Fibroblast of skin of right quadriceps (primary cell): ENCODE data around the gene P4HA2.

ENCODE experiments used
- DNase-seq: peaks from one replicate; pipeline ENCODE4 v3.0.0-alpha.2; 2013

Gene P4HA2

GRCh38 chr5:132246806-132247205 lies 19.2 kb upstream of the P4HA2 start:
- DNase-seq, result no peak

GRCh38 chr5:132245593-132245992 lies 17.9 kb upstream of the P4HA2 start:
- DNase-seq, result no peak

- no peak for DNase-seq
These were observed 15.8 kb upstream of the P4HA2 start for GRCh38 chr5:132243366-132243977.

- DNase-seq, result no peak
These were observed 12.1 kb upstream of the P4HA2 start for GRCh38 chr5:132239776-132240175.

GRCh38 chr5:132238901-132239500 lies 11.3 kb upstream of the P4HA2 start:
- DNase-seq, result no peak

- peak; percentile 63 for DNase-seq
These were observed 10.6 kb upstream of the P4HA2 start for GRCh38 chr5:132238169-132238744.

- no peak for DNase-seq
These were observed 10.0 kb upstream of the P4HA2 start for GRCh38 chr5:132237670-132238069.

- DNase-seq, result no peak
These were observed 9.5 kb upstream of the P4HA2 start for GRCh38 chr5:132237141-132237540.

- DNase-seq, result no peak
These were observed 7.7 kb upstream of the P4HA2 start for GRCh38 chr5:132235340-132235739.

GRCh38 chr5:132234684-132235062 lies 7.0 kb upstream of the P4HA2 start:
- DNase-seq, result no peak

- no peak for DNase-seq
These were observed 6.4 kb upstream of the P4HA2 start for GRCh38 chr5:132233811-132234683.

GRCh38 chr5:132233081-132233480 lies 5.4 kb upstream of the P4HA2 start:
- no peak for DNase-seq

GRCh38 chr5:132232465-132232864 lies 4.8 kb upstream of the P4HA2 start:
- no peak for DNase-seq

- DNase-seq, result no peak
These were observed 3.2 kb upstream of the P4HA2 start for GRCh38 chr5:132230871-132231270.

- DNase-seq, result no peak
These were observed 1.6 kb upstream of the P4HA2 start for GRCh38 chr5:132229236-132229635.

- no peak for DNase-seq
These were observed 785 bp upstream of the P4HA2 start for GRCh38 chr5:132228241-132229035.

GRCh38 chr5:132227235-132227484 lies 493 bp downstream of the P4HA2 start:
- DNase-seq, result no peak

GRCh38 chr5:132226516-132227234 lies 978 bp downstream of the P4HA2 start:
- peak; percentile 14 for DNase-seq

GRCh38 chr5:132225165-132226032 lies 2.3 kb downstream of the P4HA2 start:
- peak; percentile 84 for DNase-seq

GRCh38 chr5:132224716-132225115 lies 2.9 kb downstream of the P4HA2 start:
- DNase-seq, result no peak

- no peak for DNase-seq
These were observed 3.8 kb downstream of the P4HA2 start for GRCh38 chr5:132223861-132224260.

- no peak for DNase-seq
These were observed 5.0 kb downstream of the P4HA2 start for GRCh38 chr5:132222649-132223038.
